ENCODE measurements around the gene KXD1.

DNA sequence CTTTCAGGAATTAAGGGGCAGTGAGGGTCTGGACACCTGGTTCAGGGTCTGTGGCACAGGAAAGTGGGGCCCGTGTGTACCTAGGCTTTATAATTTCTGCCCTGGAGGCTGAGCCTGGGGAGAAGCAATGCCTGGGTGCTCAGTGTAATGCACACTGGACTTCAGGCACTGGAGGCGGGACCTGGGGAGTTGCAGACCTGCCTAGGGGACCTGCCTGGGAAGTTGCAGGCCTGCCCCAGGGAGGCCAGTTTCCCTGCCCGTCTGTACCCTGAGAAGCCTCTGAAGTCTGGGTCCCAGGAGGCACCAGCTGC is 52.5 kb downstream of the KXD1 start:
- TF ChIP-seq, protein P1, sequence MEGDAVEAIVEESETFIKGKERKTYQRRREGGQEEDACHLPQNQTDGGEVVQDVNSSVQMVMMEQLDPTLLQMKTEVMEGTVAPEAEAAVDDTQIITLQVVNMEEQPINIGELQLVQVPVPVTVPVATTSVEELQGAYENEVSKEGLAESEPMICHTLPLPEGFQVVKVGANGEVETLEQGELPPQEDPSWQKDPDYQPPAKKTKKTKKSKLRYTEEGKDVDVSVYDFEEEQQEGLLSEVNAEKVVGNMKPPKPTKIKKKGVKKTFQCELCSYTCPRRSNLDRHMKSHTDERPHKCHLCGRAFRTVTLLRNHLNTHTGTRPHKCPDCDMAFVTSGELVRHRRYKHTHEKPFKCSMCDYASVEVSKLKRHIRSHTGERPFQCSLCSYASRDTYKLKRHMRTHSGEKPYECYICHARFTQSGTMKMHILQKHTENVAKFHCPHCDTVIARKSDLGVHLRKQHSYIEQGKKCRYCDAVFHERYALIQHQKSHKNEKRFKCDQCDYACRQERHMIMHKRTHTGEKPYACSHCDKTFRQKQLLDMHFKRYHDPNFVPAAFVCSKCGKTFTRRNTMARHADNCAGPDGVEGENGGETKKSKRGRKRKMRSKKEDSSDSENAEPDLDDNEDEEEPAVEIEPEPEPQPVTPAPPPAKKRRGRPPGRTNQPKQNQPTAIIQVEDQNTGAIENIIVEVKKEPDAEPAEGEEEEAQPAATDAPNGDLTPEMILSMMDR (IDR thresholded peaks at IDR 0.05; ENCODE audit: low read depth, low read length, poor library complexity, severe bottlenecking) = no peak
- no peak for TF ChIP-seq EZH2phosphoT487 (IDR thresholded peaks at IDR 0.05; ENCODE audit: borderline replicate concordance, low read length)
